AG10803 (cell line): ENCODE data around the gene CHST5.
"Not testable (repeated sequence)": the region's sequence is repeated elsewhere in the genome, so short reads cannot be mapped to it uniquely, and the experiment has no call there.

ENCODE experiments used
- DNase-seq: peaks from one replicate; pipeline ENCODE4 v3.0.0; 2010; ENCODE audit warnings: low read depth
- H3K4me3 ChIP-seq: 2 replicates; pipeline ENCODE4 v1.5.1; 2011; ENCODE audit warnings: mild to moderate bottlenecking, low read length, control low read depth
- TF ChIP-seq, protein P1 (sequence below): conservative IDR thresholded peaks from 2 replicates; pipeline ENCODE4 v1.5.1; 2011; ENCODE audit warnings: mild to moderate bottlenecking, low read length, control low read depth, inconsistent platforms

The CHST5 gene

GRCh38 chr16:75503801-75504200 lies 32.1 kb downstream of the CHST5 start:
- H3K4me3 ChIP-seq, result no peak overlapping the region
- DNase-seq, result no peak
- TF ChIP-seq, protein P1, sequence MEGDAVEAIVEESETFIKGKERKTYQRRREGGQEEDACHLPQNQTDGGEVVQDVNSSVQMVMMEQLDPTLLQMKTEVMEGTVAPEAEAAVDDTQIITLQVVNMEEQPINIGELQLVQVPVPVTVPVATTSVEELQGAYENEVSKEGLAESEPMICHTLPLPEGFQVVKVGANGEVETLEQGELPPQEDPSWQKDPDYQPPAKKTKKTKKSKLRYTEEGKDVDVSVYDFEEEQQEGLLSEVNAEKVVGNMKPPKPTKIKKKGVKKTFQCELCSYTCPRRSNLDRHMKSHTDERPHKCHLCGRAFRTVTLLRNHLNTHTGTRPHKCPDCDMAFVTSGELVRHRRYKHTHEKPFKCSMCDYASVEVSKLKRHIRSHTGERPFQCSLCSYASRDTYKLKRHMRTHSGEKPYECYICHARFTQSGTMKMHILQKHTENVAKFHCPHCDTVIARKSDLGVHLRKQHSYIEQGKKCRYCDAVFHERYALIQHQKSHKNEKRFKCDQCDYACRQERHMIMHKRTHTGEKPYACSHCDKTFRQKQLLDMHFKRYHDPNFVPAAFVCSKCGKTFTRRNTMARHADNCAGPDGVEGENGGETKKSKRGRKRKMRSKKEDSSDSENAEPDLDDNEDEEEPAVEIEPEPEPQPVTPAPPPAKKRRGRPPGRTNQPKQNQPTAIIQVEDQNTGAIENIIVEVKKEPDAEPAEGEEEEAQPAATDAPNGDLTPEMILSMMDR, result no peak

DNA sequence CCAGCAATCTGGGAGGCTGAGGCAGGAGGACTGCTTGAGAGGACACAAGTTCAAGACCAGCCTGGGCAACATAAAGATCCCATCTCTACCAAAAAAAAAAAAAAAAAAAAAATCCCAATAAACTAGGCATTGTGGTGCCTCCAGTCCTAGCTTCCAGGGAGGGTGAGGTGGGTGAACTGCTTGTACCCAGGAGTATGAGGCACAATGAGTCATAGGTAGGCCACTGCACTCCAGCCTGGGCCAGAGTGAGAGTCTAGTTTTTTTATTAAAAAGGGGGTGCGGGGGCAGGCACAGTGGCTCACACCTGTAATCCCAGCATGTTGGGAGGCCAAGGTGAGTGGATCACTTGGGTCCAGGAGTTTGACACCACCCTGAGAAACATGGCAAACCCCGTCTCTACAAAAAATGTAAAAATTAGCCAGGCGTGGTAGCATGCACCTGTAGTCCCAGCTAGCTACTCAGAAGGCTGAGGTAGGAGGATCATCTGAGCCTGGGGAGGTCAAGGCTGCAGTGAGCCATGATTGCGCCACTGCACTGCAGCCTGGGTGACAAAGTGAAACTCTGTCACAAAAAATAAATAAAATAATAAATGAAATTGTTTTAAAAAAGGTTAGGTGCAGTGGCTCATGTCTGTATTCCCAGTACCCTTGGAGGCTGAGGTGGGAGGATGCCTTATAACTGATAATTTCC lies 32.8 kb downstream of the CHST5 start:
- no peak for DNase-seq

DNA sequence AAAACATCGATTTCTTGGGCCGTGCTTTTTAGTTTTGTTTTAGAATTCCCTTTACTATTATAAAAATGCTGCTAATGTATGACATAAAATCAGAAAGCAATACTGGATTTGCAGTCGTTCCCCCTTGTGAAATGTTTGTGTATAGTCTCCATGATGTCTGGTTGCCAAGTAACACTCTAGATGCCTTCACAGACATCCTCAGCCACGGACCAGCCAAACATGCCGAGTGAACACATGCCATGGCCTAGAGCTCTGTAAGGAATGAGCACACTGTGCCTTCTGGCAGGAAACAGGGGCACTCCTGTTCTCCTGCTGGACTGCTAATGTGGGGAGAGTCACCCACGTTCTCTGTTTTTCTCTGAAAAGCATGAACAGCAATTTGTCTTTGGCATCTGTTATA lies 34.1 kb downstream of the CHST5 start:
- H3K4me3 ChIP-seq, result not testable (repeated sequence)
- DNase-seq, result peak; percentile 78

More for the DNA sequence above, 32.8 kb downstream of the CHST5 start:
- TF ChIP-seq, protein P1, result no peak
- no peak overlapping the region for H3K4me3 ChIP-seq

DNA sequence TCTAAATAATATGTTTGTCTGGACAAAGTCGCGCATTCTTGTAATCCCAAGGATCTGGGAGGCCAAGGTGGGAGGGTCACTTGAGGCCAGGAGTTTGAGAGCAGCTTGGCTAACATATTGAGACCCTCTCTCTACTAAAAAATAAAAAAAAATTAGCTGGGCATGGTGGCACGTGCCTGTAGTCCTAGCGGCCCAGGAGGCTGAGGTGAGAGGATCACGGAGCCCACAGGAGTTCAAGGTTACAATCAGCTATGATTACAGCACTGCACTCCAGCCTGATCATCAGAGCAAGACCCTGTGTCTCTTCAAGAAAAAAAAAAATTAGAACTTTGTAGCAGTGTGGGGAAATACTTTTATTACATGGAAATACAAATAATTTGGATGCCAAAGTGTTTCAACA lies 34.5 kb downstream of the CHST5 start:
- no peak overlapping the region for H3K4me3 ChIP-seq
- TF ChIP-seq, protein P1, result no peak
- no peak for DNase-seq

DNA sequence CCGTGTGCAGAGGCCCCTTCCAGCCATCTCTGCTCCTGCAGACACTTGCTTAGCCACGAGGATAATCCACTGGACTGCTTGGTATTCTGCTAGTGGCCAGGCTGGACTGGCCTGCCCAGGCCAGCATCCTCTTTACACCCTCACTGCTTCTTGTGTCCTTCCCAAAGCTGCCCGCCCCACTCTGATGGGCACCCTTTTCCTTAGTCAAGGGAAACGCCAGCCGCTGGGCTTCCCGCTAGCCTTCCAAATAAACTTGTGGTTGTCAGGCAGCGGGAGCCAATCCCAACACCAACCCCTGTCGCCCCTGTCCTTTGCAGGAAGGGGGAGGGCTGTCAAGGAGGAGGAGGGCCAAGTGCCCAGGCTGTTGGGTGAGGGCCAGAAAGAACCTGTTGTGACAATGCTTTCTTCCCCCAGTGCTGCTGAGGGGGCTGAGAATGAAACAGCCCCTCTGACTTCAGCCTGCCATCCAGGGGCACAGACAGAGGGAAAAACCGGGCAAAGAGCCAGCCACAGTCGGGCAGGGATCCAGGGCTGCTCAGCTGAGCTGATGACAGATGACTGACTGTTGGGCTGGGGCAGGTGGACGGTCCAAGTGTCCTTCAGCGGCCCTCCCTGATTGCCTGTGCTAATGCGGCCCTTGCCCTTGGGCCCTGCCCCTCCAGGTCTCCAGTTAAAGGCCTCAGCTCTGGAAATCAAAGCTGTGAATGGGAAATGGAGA lies 37.1 kb downstream of the CHST5 start:
- DNase-seq, result not testable (repeated sequence)

DNA sequence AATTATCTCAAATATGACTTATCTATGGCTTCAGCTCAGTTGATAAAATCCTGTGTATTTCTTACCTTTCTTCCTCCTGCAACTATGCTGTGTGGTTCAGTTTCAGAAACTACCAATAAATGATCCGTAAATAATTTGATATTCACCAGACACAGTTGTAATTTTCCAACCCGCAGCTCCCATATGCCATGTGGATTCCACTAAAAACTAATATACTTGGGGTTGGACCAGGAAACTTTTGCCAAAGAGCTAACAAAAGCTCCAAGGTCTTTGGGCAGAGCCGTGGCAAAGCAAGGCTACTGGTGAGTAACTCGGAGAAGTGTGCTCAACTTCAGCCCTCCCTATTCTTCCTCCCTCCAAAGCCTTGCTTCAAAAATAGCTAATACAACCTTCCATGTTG lies 38.4 kb downstream of the CHST5 start:
- TF ChIP-seq, protein P1, result no peak
- no peak overlapping the region for H3K4me3 ChIP-seq
- DNase-seq, result no peak

More for the DNA sequence above, 37.1 kb downstream of the CHST5 start:
- H3K4me3 ChIP-seq, result not testable (repeated sequence)

DNA sequence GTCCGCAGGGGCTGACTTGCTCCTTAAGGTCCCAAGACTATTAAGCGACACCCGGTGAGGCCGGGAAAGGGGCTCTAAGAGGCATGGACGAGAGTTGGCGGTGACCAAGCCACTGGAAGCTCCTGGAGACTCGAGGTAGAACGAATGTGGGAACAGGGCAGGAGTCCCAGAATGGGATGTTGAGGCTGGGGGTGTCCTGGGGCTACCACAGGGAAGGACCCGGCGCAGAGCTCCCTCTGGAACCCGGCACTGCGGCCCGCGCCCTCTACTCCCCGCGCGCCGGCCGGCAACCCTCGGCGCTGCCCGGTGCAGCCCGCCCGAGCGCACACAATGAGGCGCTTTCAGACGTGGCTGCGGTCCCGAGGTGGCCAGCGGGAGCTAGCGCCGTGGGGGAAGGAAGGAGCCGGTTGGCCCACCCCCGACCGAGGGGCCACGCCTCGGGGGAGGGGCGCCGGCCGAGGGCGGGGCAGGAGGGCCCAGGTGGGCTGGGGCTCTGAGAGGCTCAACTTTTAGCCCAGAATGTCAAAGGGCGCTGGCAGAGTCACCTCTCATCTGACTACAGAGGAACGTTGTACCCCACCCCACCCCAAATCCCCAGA lies 40.7 kb downstream of the CHST5 start, which contains the start of gene CHST6:
Gene CHST6, minus strand, starts transcription at position 366 of the 599 bp plus-strand sequence. CDS start 15,613 bp downstream, outside the sequence.
- DNase-seq, result no peak
- TF ChIP-seq, protein P1, result no peak
- peak within 1 kb of the TSS; percentile 44 for H3K4me3 ChIP-seq

GRCh38 chr16:75494661-75495075 lies 41.2 kb downstream of the CHST5 start:
- TF ChIP-seq, protein P1, result no peak
- no peak for DNase-seq
- peak overlapping the region; percentile 44 for H3K4me3 ChIP-seq
